HL-60 (cell line): Measurements from ENCODE around the gene CELF1.

ENCODE experiments used
- DNase-seq, 2 experiments: peaks; one replicate each; pipeline ENCODE4 v3.0.0-alpha.2; 2010 to 2020; ENCODE audit warnings: low read depth in 1 of 2, low spot score in 1 of 2
- H3K27ac ChIP-seq: fragments of 250-450 bp; sonication (Bioruptor Pico); replicated peaks from 2 replicates; pipeline ENCODE4 v1.5.1; 2020; ENCODE audit warnings: mild to moderate bottlenecking, moderate library complexity
- H3K27me3 ChIP-seq: fragments of 250-450 bp; sonication (Bioruptor Pico); 2 replicates; pipeline ENCODE4 v1.5.1; 2021; ENCODE audit warnings: mild to moderate bottlenecking, moderate library complexity; ENCODE audit not compliant: insufficient read depth, poor library complexity, severe bottlenecking
- H3K4me3 ChIP-seq: replicated peaks from 2 replicates; pipeline ENCODE4 v1.5.1; 2011; ENCODE audit warnings: mild to moderate bottlenecking, control low read depth, low read length; ENCODE audit not compliant: insufficient read depth
- CTCF ChIP-seq: IDR thresholded peaks from one replicate; pipeline ENCODE4 v1.5.1; 2011; ENCODE audit warnings: low read length, control low read depth, inconsistent platforms; ENCODE audit not compliant: insufficient read depth
- GABPA ChIP-seq: IDR thresholded peaks from 2 replicates; pipeline ENCODE4 v1.6.1; 2012; ENCODE audit warnings: low read depth
- POLR2AphosphoS5 ChIP-seq: IDR thresholded peaks from 2 replicates; pipeline ENCODE4 v1.6.1; 2012; ENCODE audit warnings: low read depth
- REST ChIP-seq: IDR thresholded peaks from 2 replicates; pipeline ENCODE4 v1.6.1; 2012; ENCODE audit warnings: low read depth; ENCODE audit not compliant: insufficient replicate concordance
- SPI1 ChIP-seq: IDR thresholded peaks from 2 replicates; pipeline ENCODE4 v1.6.1; 2012; ENCODE audit warnings: low read depth, mild to moderate bottlenecking, borderline replicate concordance

Gene CELF1

DNA sequence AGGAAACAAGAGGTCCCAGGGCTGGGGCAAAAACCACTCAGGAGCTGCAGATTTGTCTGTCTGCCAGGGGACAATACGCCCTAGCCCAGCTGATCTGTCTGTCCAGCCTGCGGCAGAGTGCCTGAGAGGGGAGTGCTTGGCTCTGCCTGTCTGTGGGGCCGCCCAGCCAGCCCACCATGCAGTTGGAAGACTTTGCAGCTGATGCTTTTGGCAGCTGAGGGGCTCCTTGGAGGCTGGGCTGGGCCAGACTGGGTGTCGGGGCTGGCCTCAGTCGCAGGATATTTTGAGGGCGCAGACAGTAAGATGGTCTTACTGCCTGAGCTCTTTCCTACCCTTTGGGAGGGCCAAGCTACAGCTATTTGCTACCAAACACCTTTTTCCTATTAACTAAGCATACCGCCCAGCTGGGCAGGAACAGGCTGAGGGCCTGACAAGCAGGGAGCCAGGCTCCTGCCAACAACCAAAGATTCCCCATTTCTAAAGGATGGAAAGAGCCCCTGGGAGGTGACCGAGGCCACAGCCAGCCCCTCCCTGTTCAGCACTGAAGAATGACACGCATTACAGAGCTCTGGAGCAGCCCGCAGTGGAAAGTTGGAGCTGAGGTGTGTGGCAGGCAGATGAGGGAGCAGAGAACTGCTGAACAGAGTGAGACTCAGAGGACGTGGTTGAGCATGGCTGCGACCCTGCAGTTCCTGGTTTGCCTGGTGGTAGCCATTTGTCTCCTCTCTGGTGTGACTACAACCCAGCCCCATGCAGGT lies 33.3 kb upstream of the CELF1 start, which contains the start of gene FAM180B:
FAM180B (plus strand) TSS at position 581 of the 758 bp plus-strand sequence; CDS start at position 672, 91 bp downstream.
- H3K27ac ChIP-seq: peak within 1 kb of the TSS; percentile 56
- H3K27me3 ChIP-seq: no peaks in the 10 kb centered on the region
- no peak for TF ChIP-seq CTCF
- no peak for TF ChIP-seq SPI1
- TF ChIP-seq GABPA: no peak
- H3K4me3 ChIP-seq: no peak within 1 kb of the TSS
- DNase-seq: no peak

- TF ChIP-seq SPI1 (no peak), REST (no peak), CTCF (no peak), GABPA (no peak), POLR2AphosphoS5 (no peak)
- Histone ChIP-seq H3K27ac (no peak overlapping the region), H3K27me3 (no peaks in the 10 kb centered on the region), H3K4me3 (no peak overlapping the region)
- no peak for DNase-seq
These were observed 30.9 kb upstream of the CELF1 start for GRCh38 chr11:47583844-47584243.

GRCh38 chr11:47578524-47579494 lies 25.9 kb upstream of the CELF1 start, which contains the start of the genes KBTBD4 and NDUFS3:
Gene KBTBD4, minus strand, starts transcription at chr11:47578970. Its CDS starts 19 bp downstream, at chr11:47578951.
Gene NDUFS3, plus strand, starts transcription at chr11:47579074. Its CDS starts 18 bp downstream, at chr11:47579092.
- H3K4me3 ChIP-seq: peak within 1 kb of the TSS; percentile 85
- TF ChIP-seq SPI1 (peak; percentile 44; the same call in 1 of the 2 replicates), CTCF (no peak), POLR2AphosphoS5 (peak; percentile 98), REST (peak; percentile 77), GABPA (peak; percentile 100)
- no peaks in the 10 kb centered on the region for H3K27me3 ChIP-seq
- DNase-seq: peak; percentile 85 to 89
- peak within 1 kb of the TSS; percentile 90 for H3K27ac ChIP-seq
